Neural progenitor cell (in vitro differentiated cells): ENCODE results near the gene ISLR. TPM values are rescaled to one million over a fixed set of nuclear protein-coding genes. Genes with fewer than 3 reads are reported as not detected.
A peak's percentile ranks its signal among the peaks of the same experiment; 100 is the strongest.

Experiments used
- DNase-seq: peaks from one replicate; pipeline ENCODE4 v3.0.0-alpha.2; 2016; ENCODE audit warnings: low spot score
- H2AFZ ChIP-seq: fragments of 200-600 bp; sonication (generic); replicated peaks from 2 replicates; pipeline ENCODE4 v1.6.1; 2016; ENCODE audit warnings: antibody characterized with exemption
- H3F3A ChIP-seq: fragments of 200-600 bp; sonication (generic); 2 replicates; pipeline ENCODE4 v1.6.1; 2016; ENCODE audit warnings: antibody characterized with exemption, low read depth
- H3K27ac ChIP-seq: fragments of 200-600 bp; sonication (generic); 2 replicates; pipeline ENCODE4 v1.5.1; 2016; ENCODE audit warnings: mild to moderate bottlenecking
- H3K27me3 ChIP-seq: fragments of 200-600 bp; sonication (generic); 2 replicates; pipeline ENCODE4 v1.6.1; 2016; ENCODE audit warnings: mild to moderate bottlenecking, moderate library complexity
- H3K36me3 ChIP-seq: fragments of 200-600 bp; sonication (generic); 2 replicates; pipeline ENCODE4 v1.5.1; 2016
- H3K4me1 ChIP-seq: fragments of 200-600 bp; sonication (generic); 2 replicates; pipeline ENCODE4 v1.6.1; 2016; ENCODE audit warnings: mixed run types
- H3K4me2 ChIP-seq: fragments of 200-600 bp; sonication (generic); 2 replicates; pipeline ENCODE4 v1.6.1; 2016
- H3K4me3 ChIP-seq: fragments of 200-600 bp; sonication (generic); 2 replicates; pipeline ENCODE4 v1.5.1; 2016
- H3K79me2 ChIP-seq: fragments of 200-600 bp; sonication (generic); 2 replicates; pipeline ENCODE4 v1.6.1; 2016; ENCODE audit warnings: low read depth
- H3K9ac ChIP-seq: fragments of 200-600 bp; sonication (generic); 2 replicates; pipeline ENCODE4 v1.6.1; 2016
- H3K9me3 ChIP-seq: fragments of 200-600 bp; sonication (generic); 2 replicates; pipeline ENCODE4 v1.5.1; 2016; ENCODE audit warnings: low read depth
- H4K20me1 ChIP-seq: fragments of 200-600 bp; sonication (generic); 2 replicates; pipeline ENCODE4 v1.6.1; 2016; ENCODE audit warnings: low read depth
- H3K27ac Mint-ChIP-seq: 3 replicates; pipeline ENCODE4 v1.8.0; 2021; ENCODE audit warnings: mixed read lengths
- H3K27me3 Mint-ChIP-seq: 2 replicates; pipeline ENCODE4 v1.8.0; 2022; ENCODE audit warnings: low read depth, mild to moderate bottlenecking, inconsistent platforms, moderate library complexity, mixed read lengths; ENCODE audit not compliant: insufficient read depth
- H3K36me3 Mint-ChIP-seq: 3 replicates; pipeline ENCODE4 v1.8.0; 2021; ENCODE audit warnings: mixed read lengths
- H3K4me1 Mint-ChIP-seq: 3 replicates; pipeline ENCODE4 v1.8.0; 2021; ENCODE audit warnings: mixed read lengths
- H3K4me3 Mint-ChIP-seq: 3 replicates; pipeline ENCODE4 v1.8.0; 2021; ENCODE audit warnings: mild to moderate bottlenecking, moderate library complexity, mixed read lengths
- H3K9me3 Mint-ChIP-seq: 3 replicates; pipeline ENCODE4 v1.8.0; 2020; ENCODE audit warnings: mixed read lengths
- EZH2 ChIP-seq: fragments of 200-600 bp; sonication (generic); IDR thresholded peaks from 2 replicates; pipeline ENCODE4 v1.6.1; 2017; ENCODE audit warnings: antibody characterized with exemption, mild to moderate bottlenecking, moderate library complexity
- EZH2phosphoT487 ChIP-seq: fragments of 200-600 bp; sonication (generic); IDR thresholded peaks from 2 replicates; pipeline ENCODE4 v1.6.1; 2017; ENCODE audit warnings: antibody characterized with exemption
- total RNA-seq: library from RNA; depleted of rRNA; stranded (reverse); fragments of >200 nt; gene quantifications from 2 replicates; pipeline ENCODE4 v1.2.3, GENCODE V29; 2015; ENCODE audit warnings: low replicate concordance
- TF ChIP-seq, protein P1 (sequence below): fragments of 200-600 bp; sonication (generic); IDR thresholded peaks from 2 replicates; pipeline ENCODE4 v1.5.1; 2017; ENCODE audit warnings: antibody characterized with exemption, mild to moderate bottlenecking

Gene ISLR
- total RNA-seq, 1 donor from 2014 or later = not detected

DNA sequence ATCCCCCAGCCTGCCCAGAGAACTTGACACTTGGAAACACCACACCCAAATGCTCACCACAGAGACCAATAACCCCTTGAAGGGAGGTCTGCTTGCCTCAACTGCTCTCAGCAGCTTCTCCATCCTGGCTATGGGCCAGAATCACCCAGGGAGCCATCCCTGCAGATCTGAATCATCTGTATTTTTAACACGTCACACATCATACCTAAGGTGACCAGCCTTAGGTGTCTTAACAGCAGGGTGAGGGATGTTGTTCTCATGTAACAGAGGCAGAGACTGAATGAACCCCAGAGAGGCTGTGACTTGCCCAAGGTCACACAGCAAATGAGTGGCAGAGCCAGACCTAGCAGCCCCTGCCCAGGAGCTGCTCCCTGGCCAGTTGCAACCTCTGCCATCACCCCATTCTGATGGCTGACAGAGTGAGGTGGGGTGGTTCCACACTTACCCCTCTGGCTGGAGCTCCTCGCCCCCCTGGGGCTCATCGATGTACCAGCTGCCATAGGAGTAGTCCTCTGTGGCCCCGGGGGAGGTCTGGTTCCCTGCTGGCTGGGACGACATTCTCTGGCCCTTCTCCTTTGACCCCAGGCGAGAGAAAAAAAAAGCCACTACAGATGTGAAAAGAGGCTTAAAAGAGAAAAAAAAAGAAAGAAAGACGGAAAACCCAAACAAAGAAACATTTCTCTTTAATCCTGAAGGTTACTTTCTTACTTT lies 28.4 kb downstream of the ISLR start:
- peak overlapping the region; percentile 38 for H3K4me3 ChIP-seq

DNA sequence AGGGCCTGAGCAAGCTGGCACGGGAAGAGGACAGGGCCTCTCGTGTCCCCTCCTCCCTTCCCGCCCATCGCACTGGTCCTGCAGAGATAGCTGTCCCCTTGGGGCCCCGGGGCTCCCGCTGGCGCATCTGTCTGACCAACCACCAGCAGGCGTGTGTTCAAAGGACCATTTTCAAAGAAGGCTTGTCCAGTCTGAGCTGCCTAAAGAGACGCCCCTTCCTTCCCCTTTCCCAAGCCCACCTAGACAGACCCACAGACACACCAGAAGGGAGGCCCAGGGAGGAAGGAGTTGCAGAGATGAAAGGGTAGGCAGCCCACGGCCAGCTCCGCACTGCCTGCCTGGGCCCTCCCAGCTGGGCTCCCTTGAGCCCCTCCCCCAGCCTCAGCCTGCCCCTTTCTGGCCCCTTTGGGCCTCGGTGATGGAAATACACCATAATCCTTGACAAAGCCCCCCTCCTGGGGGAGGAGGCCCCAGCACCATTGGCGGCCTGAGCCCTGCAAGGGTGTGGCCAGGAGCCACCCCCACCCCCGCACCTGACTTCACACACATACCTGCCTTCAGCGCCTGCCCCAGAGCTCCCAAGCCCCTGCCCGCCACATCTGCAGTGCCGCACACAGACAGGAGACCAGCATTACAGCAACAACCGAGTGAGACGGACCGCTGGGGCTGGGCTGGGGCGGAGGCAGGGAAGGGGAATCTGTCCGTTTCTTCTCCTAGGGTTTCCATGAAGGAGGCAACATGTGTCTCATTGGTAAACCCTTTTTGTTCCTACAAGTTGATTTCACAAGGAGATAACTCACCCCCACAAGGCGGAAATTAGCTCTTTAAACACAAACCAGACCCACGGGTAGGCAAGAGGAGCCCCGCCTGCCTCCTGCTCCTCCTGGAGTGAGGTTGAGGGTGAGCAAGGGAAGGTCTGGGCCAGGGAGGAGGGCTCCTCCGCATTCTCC lies 29.2 kb downstream of the ISLR start, which contains the start of gene STRA6:
Gene STRA6, minus strand, starts transcription at position 336 of the 950 bp plus-strand sequence. CDS start 520 bp downstream, outside the sequence.
- no peak within 1 kb of the TSS for H3K9ac ChIP-seq
- peak within 1 kb of the TSS; percentile 34 for H3K27ac ChIP-seq

More for the DNA sequence above, 28.4 kb downstream of the ISLR start:
- Histone ChIP-seq H3K79me2 (no peaks in the 10 kb centered on the region), H3K9me3 (no peaks in the 10 kb centered on the region), H2AFZ (peak overlapping the region; percentile 53), H3K27me3 (no peaks in the 10 kb centered on the region), H3K4me2 (peak overlapping the region; percentile 76), H3K4me1 (peaks cover 43% of the 10 kb centered on the region), H3F3A (peaks cover 38% of the 10 kb centered on the region), H3K9ac (no peak overlapping the region), H4K20me1 (no peaks in the 10 kb centered on the region), H3K36me3 (no peaks in the 10 kb centered on the region), H3K27ac (peak overlapping the region; percentile 23)
- no peaks in the 10 kb centered on the region for H3K9me3 Mint-ChIP-seq
- TF ChIP-seq EZH2 = no peak
- no peak for TF ChIP-seq EZH2phosphoT487
- TF ChIP-seq, protein P1, sequence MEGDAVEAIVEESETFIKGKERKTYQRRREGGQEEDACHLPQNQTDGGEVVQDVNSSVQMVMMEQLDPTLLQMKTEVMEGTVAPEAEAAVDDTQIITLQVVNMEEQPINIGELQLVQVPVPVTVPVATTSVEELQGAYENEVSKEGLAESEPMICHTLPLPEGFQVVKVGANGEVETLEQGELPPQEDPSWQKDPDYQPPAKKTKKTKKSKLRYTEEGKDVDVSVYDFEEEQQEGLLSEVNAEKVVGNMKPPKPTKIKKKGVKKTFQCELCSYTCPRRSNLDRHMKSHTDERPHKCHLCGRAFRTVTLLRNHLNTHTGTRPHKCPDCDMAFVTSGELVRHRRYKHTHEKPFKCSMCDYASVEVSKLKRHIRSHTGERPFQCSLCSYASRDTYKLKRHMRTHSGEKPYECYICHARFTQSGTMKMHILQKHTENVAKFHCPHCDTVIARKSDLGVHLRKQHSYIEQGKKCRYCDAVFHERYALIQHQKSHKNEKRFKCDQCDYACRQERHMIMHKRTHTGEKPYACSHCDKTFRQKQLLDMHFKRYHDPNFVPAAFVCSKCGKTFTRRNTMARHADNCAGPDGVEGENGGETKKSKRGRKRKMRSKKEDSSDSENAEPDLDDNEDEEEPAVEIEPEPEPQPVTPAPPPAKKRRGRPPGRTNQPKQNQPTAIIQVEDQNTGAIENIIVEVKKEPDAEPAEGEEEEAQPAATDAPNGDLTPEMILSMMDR = no peak
- no peaks in the 10 kb centered on the region for H3K36me3 Mint-ChIP-seq
- peaks cover 61% of the 10 kb centered on the region for H3K4me1 Mint-ChIP-seq
- no peak for DNase-seq
- H3K27ac Mint-ChIP-seq = peak overlapping the region; percentile 95
- peaks cover 25% of the 10 kb centered on the region for H3K27me3 Mint-ChIP-seq
- peak overlapping the region; percentile 77 for H3K4me3 Mint-ChIP-seq

DNA sequence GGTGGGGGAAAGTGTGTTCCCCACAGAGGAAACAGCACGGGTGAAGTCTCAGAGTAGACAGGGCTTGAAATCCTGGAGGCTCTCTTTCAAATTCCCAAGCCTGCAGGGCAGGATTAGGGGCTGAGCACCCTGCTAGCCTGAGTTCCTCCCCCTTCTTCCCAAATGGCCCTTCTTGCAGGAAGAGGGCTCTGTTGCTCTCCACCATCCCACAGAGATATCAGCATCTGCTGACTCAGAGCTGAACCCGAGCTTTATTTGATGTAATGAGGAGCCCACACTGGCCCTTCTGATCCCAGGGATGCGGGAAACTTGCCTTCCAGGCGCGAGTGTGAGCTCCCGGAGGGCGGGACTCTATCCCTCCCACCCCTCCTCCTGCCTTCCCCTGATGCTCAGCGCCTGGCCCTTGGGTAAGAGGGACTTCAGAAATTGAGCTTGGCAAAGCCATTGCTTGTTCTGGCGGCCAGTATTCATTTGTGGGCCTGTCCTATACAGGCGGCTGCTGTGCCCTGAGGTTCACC lies 30.5 kb downstream of the ISLR start:
- Mint-ChIP-seq H3K9me3 (no peaks in the 10 kb centered on the region), H3K27ac (peak overlapping the region; percentile 88), H3K4me3 (peak overlapping the region; percentile 77), H3K4me1 (peaks cover 81% of the 10 kb centered on the region), H3K36me3 (no peaks in the 10 kb centered on the region), H3K27me3 (peaks cover 26% of the 10 kb centered on the region)
- H3K4me1 ChIP-seq = peaks cover 50% of the 10 kb centered on the region
- DNase-seq = peak; percentile 69
- no peaks in the 10 kb centered on the region for H3K36me3 ChIP-seq
- H3K27ac ChIP-seq = no peak overlapping the region
- H3K4me3 ChIP-seq = peak overlapping the region; percentile 38
- H4K20me1 ChIP-seq = no peaks in the 10 kb centered on the region
- H3K9me3 ChIP-seq = no peaks in the 10 kb centered on the region
- H3K9ac ChIP-seq = no peak overlapping the region
- peaks cover 38% of the 10 kb centered on the region for H3F3A ChIP-seq
- H2AFZ ChIP-seq = no peak overlapping the region
- no peaks in the 10 kb centered on the region for H3K79me2 ChIP-seq
- TF ChIP-seq EZH2 (no peak), EZH2phosphoT487 (no peak)
- TF ChIP-seq, protein P1 = no peak
- peak overlapping the region; percentile 76 for H3K4me2 ChIP-seq
- H3K27me3 ChIP-seq = no peaks in the 10 kb centered on the region

More for the DNA sequence above, 29.2 kb downstream of the ISLR start, which contains the start of gene STRA6:
- Mint-ChIP-seq H3K27me3 (peaks cover 23% of the 10 kb centered on the region), H3K4me1 (peaks cover 69% of the 10 kb centered on the region), H3K27ac (peak within 1 kb of the TSS; percentile 95), H3K9me3 (no peaks in the 10 kb centered on the region), H3K4me3 (peak within 1 kb of the TSS; percentile 77), H3K36me3 (no peaks in the 10 kb centered on the region)
- Histone ChIP-seq H3F3A (peaks cover 38% of the 10 kb centered on the region), H3K36me3 (no peaks in the 10 kb centered on the region), H3K4me2 (peak within 1 kb of the TSS; percentile 76), H2AFZ (peak within 1 kb of the TSS; percentile 53), H3K27me3 (no peaks in the 10 kb centered on the region), H3K4me3 (peak within 1 kb of the TSS; percentile 38), H3K4me1 (peaks cover 43% of the 10 kb centered on the region), H3K79me2 (no peaks in the 10 kb centered on the region), H3K9me3 (no peaks in the 10 kb centered on the region), H4K20me1 (no peaks in the 10 kb centered on the region)
- no peak for TF ChIP-seq EZH2phosphoT487
- TF ChIP-seq, protein P1 = peak; percentile 36
- no peak for TF ChIP-seq EZH2
- peak; percentile 77 for DNase-seq
